Transverse colon (tissue), 4 donors: Measurements from ENCODE around the gene NHERF1. TPM values are rescaled to one million over a fixed set of nuclear protein-coding genes. Genes with fewer than 3 reads are reported as not detected.

ENCODE experiments used
- DNase-seq: peaks from one replicate; pipeline ENCODE4 v3.0.0-alpha.2; 2019
- H3K27ac ChIP-seq, 4 donors: fragments of 200-600 bp; sonication (generic); 2 replicates each; pipeline ENCODE4 v1.5.1; 2016 to 2018; ENCODE audit warnings: inconsistent platforms in 4 of 4
- H3K27me3 ChIP-seq: fragments of 200-600 bp; sonication (generic); 2 replicates; pipeline ENCODE4 v1.5.1; 2017; ENCODE audit warnings: inconsistent platforms
- H3K36me3 ChIP-seq, 4 donors: fragments of 200-600 bp; sonication (generic); 2 replicates each; pipeline ENCODE4 v1.5.1; 2017 to 2019; ENCODE audit warnings: inconsistent platforms in 4 of 4
- H3K4me1 ChIP-seq, 4 donors: fragments of 200-600 bp; sonication (generic); 2 replicates each; pipeline ENCODE4 v1.5.1; 2017 to 2020; ENCODE audit warnings: inconsistent platforms in 4 of 4
- H3K4me3 ChIP-seq, 4 donors: fragments of 200-600 bp; sonication (generic); 1 replicate in 1 of 4; 2 replicates in 3 of 4; pipeline versions ENCODE4 v1.5.1 to v1.6.1; 2017 to 2019; ENCODE audit warnings: inconsistent platforms in 4 of 4
- H3K9me3 ChIP-seq, 2 donors: fragments of 200-600 bp; sonication (generic); 2 replicates each; pipeline ENCODE4 v1.5.1; 2017 to 2019; ENCODE audit warnings: inconsistent platforms in 2 of 2
- CTCF ChIP-seq, 5 experiments: fragments of 200-600 bp in 3 of 5; fragments of 450-650 bp in 2 of 5; sonication (generic) in 3 of 5; IDR thresholded peaks; 1 replicate in 2 of 5; 2 replicates in 3 of 5; pipeline ENCODE4 v1.5.1; 2016 to 2017; ENCODE audit warnings: antibody characterized with exemption in 5 of 5, inconsistent platforms in 3 of 5, mild to moderate bottlenecking in 2 of 5, moderate library complexity in 1 of 5
- EP300 ChIP-seq: sonication (generic); formaldehyde crosslinking; IDR thresholded peaks from one replicate; pipeline ENCODE4 v1.6.1; 2017; ENCODE audit warnings: antibody characterized with exemption, low read depth
- POLR2A ChIP-seq: fragments of 450-650 bp; IDR thresholded peaks from one replicate; pipeline ENCODE4 v1.6.1; 2016; ENCODE audit warnings: antibody characterized with exemption, mild to moderate bottlenecking, moderate library complexity
- POLR2AphosphoS5 ChIP-seq, 3 donors: sonication (generic); formaldehyde crosslinking; IDR thresholded peaks; one replicate each; pipeline ENCODE4 v1.6.1; 2016; ENCODE audit warnings: antibody characterized with exemption in 3 of 3
- WGBS, 2 donors: methylation state at CpG; one replicate each; pipeline ENCODE4 v1.1.5; 2018; ENCODE audit warnings: low coverage in 1 of 2; 5-methylcytosine and 5-hydroxymethylcytosine counted together
- in situ Hi-C, 4 donors: fragments of 200-750 bp; cut with MboI; loops; one replicate each; pipeline versions ENCODE4 v1.15.0 to v1.15.1; 2017; ENCODE audit warnings: low sequenced_read_pairs in 3 of 4, low pct_ligation_motif_present in 1 of 4, low pct_unique_long_range_greater_than_20kb in 1 of 4
- intact Hi-C: fragments of 100-400 bp; cut with DNase I; formaldehyde crosslinking; loops from one replicate; pipeline ENCODE4 v1.15.1; 2023; ENCODE audit warnings: low total_unique reads
- total RNA-seq, 4 donors: library from RNA; depleted of rRNA; stranded (reverse); fragments of >200 nt; gene quantifications; one replicate each; pipeline ENCODE4 v1.1.0, GENCODE V29; 2016

NHERF1 gene
- total RNA-seq, 4 donors from 2014 or later = 118 to 463 (median 233) TPM

GRCh38 chr17:74759941-74760340 lies 11.5 kb downstream of the NHERF1 start:
- intact Hi-C loops (no loop called here), in situ Hi-C loops (no loop called here)
- no peak overlapping the region for H3K4me3 ChIP-seq
- TF ChIP-seq POLR2AphosphoS5 (IDR thresholded peaks at IDR 0.05) (no peak), POLR2A (no peak), EP300 (no peak), CTCF (IDR thresholded peaks at IDR 0.05) (no peak)
- 58% methylated on average over 8 of the region's 10 CpGs; no CpG with 5 or more reads in 1 of the 2 donors for WGBS, 2 donors
- H3K36me3 ChIP-seq = no peaks in the 10 kb centered on the region
- peak overlapping the region; percentile 33 to 65 (median 44) for H3K27ac ChIP-seq
- DNase-seq = no peak
- no peaks in the 10 kb centered on the region for H3K9me3 ChIP-seq
- peaks cover 44 to 86% (median 68%) of the 10 kb centered on the region in 4 donors for H3K4me1 ChIP-seq
- H3K27me3 ChIP-seq = no peaks in the 10 kb centered on the region

DNA sequence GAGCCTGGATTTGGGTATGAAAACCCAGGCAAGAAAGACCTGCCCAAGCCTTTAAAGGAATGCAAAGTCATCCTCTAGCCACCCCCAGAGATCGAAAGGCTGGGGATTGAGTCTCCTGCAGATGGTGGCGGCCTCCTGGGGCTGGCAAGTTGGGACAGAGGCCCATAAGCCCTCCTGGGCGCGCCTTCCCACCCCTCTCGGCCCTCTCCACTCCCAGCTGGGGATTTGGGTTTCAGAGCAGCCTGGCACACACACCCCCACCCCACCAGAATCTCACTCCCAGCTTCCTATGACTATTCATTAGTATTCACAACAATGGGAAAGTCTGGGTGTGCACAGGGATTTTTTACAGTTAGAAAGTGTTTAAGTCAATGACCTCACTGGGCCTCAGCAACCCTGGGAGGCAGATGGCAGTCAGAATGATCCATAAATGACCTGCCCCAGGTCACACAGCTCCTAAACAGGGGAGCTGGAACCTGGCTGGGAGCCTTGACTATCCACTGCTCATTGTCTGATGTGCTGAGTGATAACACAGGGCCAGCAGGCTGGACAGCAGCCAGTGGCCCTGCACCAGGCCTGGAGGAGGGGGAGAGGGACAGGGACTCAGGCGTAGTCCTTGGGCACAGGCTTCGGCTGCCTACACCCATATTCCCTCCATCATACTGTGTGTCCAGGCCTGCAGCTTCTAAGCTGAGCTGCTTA lies 12.1 kb downstream of the NHERF1 start:
- H3K4me1 ChIP-seq = peaks cover 44 to 88% (median 68%) of the 10 kb centered on the region in 4 donors
- no peaks in the 10 kb centered on the region for H3K36me3 ChIP-seq
- 40 to 75% methylated on average over 1 to 7 of the region's 7 CpGs for WGBS, 2 donors
- H3K4me3 ChIP-seq = no peak overlapping the region
- no peaks in the 10 kb centered on the region for H3K27me3 ChIP-seq
- no peak for DNase-seq
- in situ Hi-C loops (no loop called here), intact Hi-C loops (no loop called here)
- peak overlapping the region in 3 of 4 donors; percentile 33 to 65 (median 44) for H3K27ac ChIP-seq
- H3K9me3 ChIP-seq = no peaks in the 10 kb centered on the region
- TF ChIP-seq POLR2A (no peak), EP300 (no peak), CTCF (IDR thresholded peaks at IDR 0.05) (no peak)

- intact Hi-C loops (no loop called here), in situ Hi-C loops (no loop called here)
- Histone ChIP-seq H3K27me3 (no peaks in the 10 kb centered on the region), H3K36me3 (no peaks in the 10 kb centered on the region), H3K4me1 (peaks cover 44 to 86% (median 68%) of the 10 kb centered on the region in 4 donors), H3K27ac (peak overlapping the region in 1 of 4 donors; percentile 65), H3K4me3 (no peak overlapping the region), H3K9me3 (no peaks in the 10 kb centered on the region)
- DNase-seq = no peak
- TF ChIP-seq POLR2AphosphoS5 (IDR thresholded peaks at IDR 0.05) = no peak
- no peak for TF ChIP-seq POLR2A
- TF ChIP-seq CTCF (IDR thresholded peaks at IDR 0.05) = no peak
- TF ChIP-seq EP300 = no peak
- WGBS, 2 donors = 70% methylated on average over 5 of the region's 5 CpGs; no CpG with 5 or more reads in 1 of the 2 donors
These were observed 13.0 kb downstream of the NHERF1 start for GRCh38 chr17:74761419-74761818.

DNA sequence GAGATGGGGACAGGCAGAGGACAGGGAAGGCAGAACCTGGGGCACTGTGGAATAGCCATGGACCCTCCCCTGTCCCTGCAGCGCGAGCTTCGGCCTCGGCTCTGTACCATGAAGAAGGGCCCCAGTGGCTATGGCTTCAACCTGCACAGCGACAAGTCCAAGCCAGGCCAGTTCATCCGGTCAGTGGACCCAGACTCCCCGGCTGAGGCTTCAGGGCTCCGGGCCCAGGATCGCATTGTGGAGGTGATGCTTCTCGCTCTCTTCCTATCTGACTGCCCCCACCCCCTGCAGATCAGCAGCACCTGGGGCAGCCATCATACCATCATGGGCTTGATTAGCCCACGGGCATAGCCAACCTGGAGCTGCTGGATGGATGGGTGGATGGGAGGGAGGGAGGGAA lies 13.5 kb downstream of the NHERF1 start:
- WGBS, 2 donors = 98% methylated on average over 9 of the region's 11 CpGs; no CpG with 5 or more reads in 1 of the 2 donors
- no peak for DNase-seq
- H3K9me3 ChIP-seq = no peaks in the 10 kb centered on the region
- intact Hi-C loops (no loop called here), in situ Hi-C loops (no loop called here)
- H3K36me3 ChIP-seq = peaks cover 0 to 2% (median 0%) of the 10 kb centered on the region in 4 donors
- peaks cover 44 to 81% (median 64%) of the 10 kb centered on the region in 4 donors for H3K4me1 ChIP-seq
- no peaks in the 10 kb centered on the region for H3K27me3 ChIP-seq
- no peak for TF ChIP-seq CTCF (IDR thresholded peaks at IDR 0.05)
- no peak for TF ChIP-seq EP300
- TF ChIP-seq POLR2AphosphoS5 (IDR thresholded peaks at IDR 0.05) = no peak
- no peak for TF ChIP-seq POLR2A
- H3K4me3 ChIP-seq = no peak overlapping the region
- no peak overlapping the region for H3K27ac ChIP-seq
